HG03097 (cell line): Measurements from ENCODE around the gene PPP4C.
"Not testable (repeated sequence)": the region's sequence is repeated elsewhere in the genome, so short reads cannot be mapped to it uniquely, and the experiment has no call there.

Experiments used
- ATAC-seq: cut with Tn5 transposase; IDR thresholded peaks from one replicate; pipeline ENCODE4 v1.9.1; 2021; ENCODE audit not compliant: unreplicated experiment, low FRiP score

PPP4C gene

GRCh38 chr16:30075503-30076275, at the start of gene PPP4C:
PPP4C (plus strand) TSS chr16:30075994; CDS start chr16:30076378, 384 bp downstream.
- peak; percentile 70 for ATAC-seq

GRCh38 chr16:30026449-30026848, 49.3 kb upstream of the PPP4C start:
- no peak for ATAC-seq

DNA sequence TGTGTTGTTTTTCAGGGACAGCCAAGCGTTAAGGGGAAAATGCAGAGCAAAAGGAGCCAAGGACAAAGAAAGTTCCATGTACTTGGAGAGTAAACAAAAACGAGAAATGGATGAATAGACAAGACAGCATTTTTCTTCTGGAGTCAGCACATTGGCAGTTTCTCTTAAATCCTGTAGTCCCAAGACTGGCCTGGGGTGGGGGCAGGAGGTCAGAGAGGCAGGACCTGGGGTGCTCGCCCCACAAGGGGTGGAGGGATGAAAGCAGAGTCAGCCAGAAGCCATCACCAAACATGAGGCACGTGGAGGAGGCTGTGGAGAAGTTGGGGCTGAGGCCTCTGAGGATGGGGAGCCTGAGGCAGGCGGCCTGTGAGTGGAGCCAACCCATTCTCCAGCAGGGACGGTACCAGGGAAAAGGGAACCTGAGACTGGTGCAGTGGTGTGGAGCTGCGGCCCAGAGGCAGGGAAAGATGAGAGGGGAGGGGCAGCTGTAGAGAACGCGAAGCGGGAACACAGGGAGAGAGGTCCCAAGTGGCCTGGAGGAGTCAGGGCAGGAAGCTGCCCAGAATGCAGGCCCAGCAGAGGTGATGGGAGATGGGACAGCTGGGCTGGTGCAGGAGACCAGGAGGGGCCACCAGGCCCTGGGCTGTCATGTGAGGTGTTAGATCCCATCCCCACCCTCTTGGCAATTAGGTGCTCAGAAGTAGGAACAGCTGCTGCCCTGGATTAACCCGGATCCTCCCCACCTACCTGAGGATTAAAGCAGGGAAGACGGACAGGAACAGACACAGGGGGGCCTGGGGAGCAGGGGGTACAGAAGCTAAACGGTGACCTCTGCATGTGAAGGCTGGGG, 48.0 kb upstream of the PPP4C start:
- ATAC-seq: no peak

GRCh38 chr16:30028438-30029076, 47.2 kb upstream of the PPP4C start:
- ATAC-seq: no peak

- ATAC-seq: no peak
Measured at GRCh38 chr16:30030011-30030685, 45.6 kb upstream of the PPP4C start.

GRCh38 chr16:30030841-30031413, 44.9 kb upstream of the PPP4C start, which contains the start of gene TLCD3B:
TLCD3B (minus strand) TSS chr16:30031271; CDS start chr16:30030527, 744 bp downstream.
- no peak for ATAC-seq

DNA sequence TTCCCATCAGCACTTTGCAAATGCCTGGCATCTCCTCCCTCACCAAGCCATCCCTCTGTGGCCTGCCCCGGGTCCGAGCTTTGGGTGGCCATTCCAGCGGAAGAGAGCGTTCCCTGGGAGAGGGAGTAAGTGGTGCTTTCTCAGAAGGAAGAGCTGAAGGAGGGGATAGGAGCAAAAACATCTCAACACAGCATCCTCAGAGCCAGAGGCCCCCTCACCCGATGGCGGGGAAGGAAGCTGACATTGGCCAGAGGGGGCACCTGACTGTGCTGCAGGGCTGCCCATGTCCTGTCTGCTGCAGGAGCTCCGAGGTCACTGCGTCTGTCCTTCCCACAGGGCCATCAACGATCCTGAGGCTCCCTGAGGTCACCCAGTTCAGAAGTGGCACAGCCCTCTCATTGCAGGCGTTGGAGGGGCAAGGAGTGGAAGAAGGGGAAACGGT, 44.3 kb upstream of the PPP4C start:
- ATAC-seq: no peak

- ATAC-seq: no peak
Measured at GRCh38 chr16:30032083-30032819, 43.5 kb upstream of the PPP4C start.

DNA sequence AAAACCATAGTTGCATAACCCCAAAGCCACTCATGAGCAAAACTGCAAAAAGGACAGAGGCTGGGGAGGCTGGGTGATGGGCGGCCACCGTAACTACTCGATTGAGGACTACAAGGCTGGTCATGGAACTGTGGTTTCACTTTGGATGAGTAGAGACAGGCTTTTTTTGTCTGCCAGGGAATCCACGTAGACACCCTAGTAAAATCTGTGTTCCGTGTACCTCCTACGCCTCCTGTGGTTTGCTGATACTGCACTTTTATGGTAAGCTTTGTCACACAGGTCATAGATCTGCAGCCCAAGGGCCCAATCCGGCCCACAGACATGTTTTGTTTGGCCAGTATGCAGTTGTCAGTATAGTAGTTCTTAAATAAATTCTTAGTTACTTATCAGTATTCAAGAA, 42.5 kb upstream of the PPP4C start:
- no peak for ATAC-seq

GRCh38 chr16:30040221-30040620, 35.6 kb upstream of the PPP4C start:
- no peak for ATAC-seq

GRCh38 chr16:30040690-30041089, 35.1 kb upstream of the PPP4C start:
- ATAC-seq: not testable (repeated sequence)

DNA sequence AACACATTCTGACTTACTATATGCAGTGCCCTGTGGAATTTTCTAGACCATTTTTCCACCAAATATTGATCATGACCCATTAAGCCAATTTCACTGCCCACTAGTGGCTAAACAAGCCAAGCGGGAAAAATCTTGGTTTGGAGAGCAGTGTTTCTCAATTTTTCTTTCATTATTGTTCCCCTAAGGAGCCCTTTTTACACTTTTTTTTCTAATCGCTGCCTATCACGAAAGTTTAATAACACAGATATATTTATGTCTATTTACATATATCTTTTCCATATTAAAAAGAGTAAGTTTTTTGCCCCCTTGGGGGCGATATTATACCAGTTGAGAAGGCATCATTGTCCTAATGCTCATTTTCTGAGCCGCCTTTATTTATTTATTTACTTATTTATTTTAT, 34.0 kb upstream of the PPP4C start:
- ATAC-seq: no peak

- no peak for ATAC-seq
Measured at GRCh38 chr16:30046178-30046577, 29.6 kb upstream of the PPP4C start.

GRCh38 chr16:30046588-30046987, 29.2 kb upstream of the PPP4C start:
- no peak for ATAC-seq

DNA sequence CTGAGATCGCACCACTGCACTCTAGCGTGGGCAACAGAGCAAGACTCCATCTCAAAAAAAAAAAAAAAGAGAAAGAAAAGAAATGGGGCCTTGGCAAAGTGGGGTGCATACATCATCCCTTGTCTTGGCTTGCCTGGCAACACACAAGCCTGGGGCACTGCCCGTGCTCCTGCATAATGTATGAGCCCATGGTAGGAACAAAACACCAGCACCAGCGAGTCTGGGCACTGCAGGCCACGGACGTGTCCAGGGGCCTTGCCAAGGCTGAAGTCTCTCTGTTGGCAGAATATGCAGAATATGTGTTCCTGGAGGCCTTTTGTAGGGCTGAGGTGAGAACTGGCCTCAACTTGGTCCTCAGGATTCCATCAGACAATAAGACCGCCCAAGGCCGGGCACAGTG, 25.9 kb upstream of the PPP4C start:
- no peak for ATAC-seq

DNA sequence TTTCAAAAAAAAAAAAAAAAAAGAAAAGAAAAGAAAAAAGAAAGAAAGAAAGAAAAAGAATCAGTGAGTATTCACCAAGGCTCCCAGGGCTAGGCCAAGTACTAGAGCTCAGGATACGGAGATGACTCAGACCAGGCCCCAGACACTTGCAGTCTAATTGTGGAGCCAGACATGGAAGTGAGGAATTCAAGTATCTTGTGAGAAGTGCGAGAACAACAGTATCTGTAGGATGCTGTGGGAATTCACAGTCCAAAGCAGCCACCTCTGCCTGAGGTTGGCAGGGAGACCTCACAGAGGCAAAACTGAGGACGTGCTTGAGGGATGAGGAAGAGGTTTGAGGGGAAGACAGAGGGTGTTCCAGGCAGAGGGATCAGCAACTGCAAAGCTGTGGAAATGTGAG, 24.3 kb upstream of the PPP4C start:
- no peak for ATAC-seq

GRCh38 chr16:30052671-30053372, 23.0 kb upstream of the PPP4C start:
- ATAC-seq: peak; percentile 61

DNA sequence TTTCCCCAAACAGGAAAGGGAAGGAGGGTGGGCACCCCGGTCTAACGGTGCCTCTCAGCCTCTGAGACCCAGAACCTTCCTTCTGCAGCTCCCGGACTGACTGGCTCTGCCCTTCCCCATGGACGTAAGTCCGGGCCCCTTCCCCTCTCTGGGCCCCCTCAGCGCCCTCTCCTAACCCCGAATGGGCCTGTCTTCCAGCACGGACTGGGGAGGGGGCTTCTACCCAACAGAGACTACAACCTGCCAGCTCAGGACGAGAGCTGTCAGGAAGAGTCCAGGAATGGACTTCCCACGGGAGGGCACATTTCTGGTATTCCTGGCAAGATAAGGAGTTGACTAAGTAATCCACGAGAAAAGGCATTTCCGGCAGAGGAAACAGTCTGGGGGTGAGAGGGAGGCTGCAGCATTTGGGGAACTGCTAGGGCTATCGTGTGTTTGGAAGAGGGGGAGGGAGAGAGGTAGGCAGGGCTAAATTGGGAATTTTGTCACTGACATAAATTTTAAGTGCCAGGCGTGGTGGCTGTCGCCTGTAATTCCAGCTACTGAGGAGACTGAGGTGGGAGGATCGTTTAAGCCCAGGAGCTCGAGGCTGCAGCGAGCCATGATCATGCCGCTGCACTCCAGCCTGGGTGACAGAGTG, 22.3 kb upstream of the PPP4C start:
- ATAC-seq: no peak
